ENCODE measurements around the gene TMEM117.

Gene TMEM117

DNA sequence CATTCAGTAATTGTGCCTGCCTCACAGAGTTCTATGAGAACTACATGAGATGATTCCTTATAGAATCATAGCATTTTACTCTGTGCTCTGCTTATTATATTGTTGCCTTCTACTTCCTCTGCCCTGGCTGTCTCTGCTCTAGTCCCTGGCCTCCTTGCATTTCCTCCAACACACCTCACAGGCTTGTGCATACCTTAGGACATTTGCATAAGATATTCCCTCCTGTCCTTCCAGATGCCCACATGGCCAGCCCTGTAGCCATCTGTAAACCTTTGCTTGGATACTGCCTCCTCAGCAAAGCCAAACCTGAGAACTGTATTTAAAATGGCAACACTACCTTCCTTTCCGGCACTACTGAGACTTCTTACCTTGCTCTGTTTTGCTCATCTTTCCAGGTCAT lies 586.7 kb downstream of the TMEM117 start:
- no peaks in the 10 kb centered on the region for H3K36me3 ChIP-seq (ENCODE audit: control insufficient read depth in 2 of 2, insufficient read depth in 1 of 2, low read length in 2 of 2)
- POLR2A ChIA-PET, result no interaction called here
- H3K27ac ChIP-seq (ENCODE audit: extremely low read depth, low read depth, low read length), result no peak overlapping the region
- H3K4me3 ChIP-seq (ENCODE audit: low read depth, low read length), result no peak overlapping the region
- no peaks in the 10 kb centered on the region; the same call in 1 of the 2 replicates for H3K9me3 ChIP-seq (ENCODE audit: control insufficient read depth, insufficient read depth, low read depth, low read length)
- CTCF ChIA-PET, result no interaction called here
- TF ChIP-seq ZNF140 (tag by site-specific recombination; IDR thresholded peaks at IDR 0.05) (no peak), FEZF1 (tag by site-specific recombination; IDR thresholded peaks at IDR 0.05) (no peak), ZBTB10 (tag by site-specific recombination; IDR thresholded peaks at IDR 0.05) (no peak), ZNF169 (tag by site-specific recombination; IDR thresholded peaks at IDR 0.05) (no peak), SCRT2 (tag by site-specific recombination; IDR thresholded peaks at IDR 0.05) (no peak), PRDM1 (tag by site-specific recombination; IDR thresholded peaks at IDR 0.05) (no peak), ZNF513 (tag by site-specific recombination; IDR thresholded peaks at IDR 0.05) (no peak), ZNF341 (tag by site-specific recombination; IDR thresholded peaks at IDR 0.05; ENCODE audit: low read depth) (no peak), ZNF23 (tag by site-specific recombination; IDR thresholded peaks at IDR 0.05; ENCODE audit: borderline replicate concordance) (no peak)
- H3K4me1 ChIP-seq (ENCODE audit: control insufficient read depth, insufficient read depth, low read length), result no peaks in the 10 kb centered on the region

DNA sequence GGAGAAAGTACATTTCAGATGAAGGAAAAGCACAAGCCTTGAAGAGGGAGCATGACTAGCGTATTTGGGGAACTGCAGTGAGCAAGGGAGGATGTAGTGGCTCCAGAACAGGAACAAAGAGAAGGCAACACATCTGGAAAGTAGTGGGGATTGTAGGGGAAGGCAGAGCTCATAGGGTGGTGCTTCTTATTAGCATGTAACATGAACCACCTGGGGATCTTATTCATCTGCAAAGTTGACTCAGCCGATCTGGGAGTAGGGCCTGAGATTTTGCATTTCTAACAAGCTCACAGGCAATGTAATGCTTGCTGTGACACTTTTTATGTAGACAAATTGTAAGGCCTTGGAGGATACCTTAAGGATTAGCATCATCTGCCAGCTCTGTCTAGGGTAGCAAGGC lies 592.9 kb downstream of the TMEM117 start:
- H3K27ac ChIP-seq (ENCODE audit: extremely low read depth, low read depth, low read length), result no peak overlapping the region
- ChIA-PET CTCF (no interaction called here), POLR2A (no interaction called here)
- no peaks in the 10 kb centered on the region; the same call in 1 of the 2 replicates for H3K9me3 ChIP-seq (ENCODE audit: control insufficient read depth, insufficient read depth, low read depth, low read length)
- no peaks in the 10 kb centered on the region for H3K4me1 ChIP-seq (ENCODE audit: control insufficient read depth, insufficient read depth, low read length)
- H3K36me3 ChIP-seq (ENCODE audit: control insufficient read depth in 2 of 2, insufficient read depth in 1 of 2, low read length in 2 of 2), result no peaks in the 10 kb centered on the region
- peak; percentile 18; the same call in 1 of the 2 replicates for TF ChIP-seq MZF1 (tag by site-specific recombination; IDR thresholded peaks at IDR 0.05; ENCODE audit: borderline replicate concordance)
- TF ChIP-seq ZNF248 (tag by site-specific recombination; IDR thresholded peaks at IDR 0.05), result no peak
- H3K4me3 ChIP-seq (ENCODE audit: low read depth, low read length), result no peak overlapping the region

DNA sequence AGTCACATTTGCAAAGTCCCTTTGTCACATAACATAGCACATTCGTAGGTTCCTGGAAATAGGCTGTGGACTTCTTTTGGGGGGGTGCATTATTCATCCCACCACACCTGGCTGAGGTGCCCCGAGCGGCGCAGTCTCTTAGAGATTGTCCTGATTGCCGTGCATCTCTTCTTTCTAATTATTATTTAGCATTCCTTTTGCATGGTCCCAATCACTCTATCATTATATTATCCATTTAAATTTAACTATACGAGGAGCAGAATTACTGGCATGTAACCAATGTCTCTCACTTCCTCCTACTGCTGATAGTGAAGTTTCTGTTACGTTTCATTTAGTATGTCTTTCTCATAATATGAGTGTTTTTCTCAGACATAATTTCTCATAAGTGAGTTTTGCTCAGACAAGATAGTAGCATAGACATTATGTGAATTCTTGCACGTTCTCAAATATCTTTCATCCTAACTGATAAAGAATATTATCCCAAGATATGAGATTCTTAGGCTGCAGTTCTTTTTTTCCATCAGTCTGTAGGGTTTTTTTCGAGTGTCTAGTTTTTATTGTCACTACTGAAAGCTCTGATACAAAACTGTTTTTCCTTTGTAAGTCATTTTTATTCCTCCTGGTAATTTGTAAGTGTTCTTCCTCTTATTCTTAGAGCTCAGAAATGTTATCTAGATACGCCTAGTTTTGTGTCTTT lies 595.9 kb downstream of the TMEM117 start:
- H3K9me3 ChIP-seq (ENCODE audit: control insufficient read depth, insufficient read depth, low read depth, low read length), result no peaks in the 10 kb centered on the region; the same call in 1 of the 2 replicates
- POLR2A ChIA-PET, result no interaction called here
- H3K27ac ChIP-seq (ENCODE audit: extremely low read depth, low read depth, low read length), result no peak overlapping the region
- no peaks in the 10 kb centered on the region for H3K4me1 ChIP-seq (ENCODE audit: control insufficient read depth, insufficient read depth, low read length)
- H3K4me3 ChIP-seq (ENCODE audit: low read depth, low read length), result no peak overlapping the region
- TF ChIP-seq ZNF837 (tag by site-specific recombination; IDR thresholded peaks at IDR 0.05) (no peak), ZNF792 (tag by site-specific recombination; IDR thresholded peaks at IDR 0.05) (no peak), ZNF48 (tag by site-specific recombination; IDR thresholded peaks at IDR 0.05) (no peak)
- CTCF ChIA-PET, result no interaction called here
- H3K36me3 ChIP-seq (ENCODE audit: control insufficient read depth in 2 of 2, insufficient read depth in 1 of 2, low read length in 2 of 2), result no peaks in the 10 kb centered on the region

DNA sequence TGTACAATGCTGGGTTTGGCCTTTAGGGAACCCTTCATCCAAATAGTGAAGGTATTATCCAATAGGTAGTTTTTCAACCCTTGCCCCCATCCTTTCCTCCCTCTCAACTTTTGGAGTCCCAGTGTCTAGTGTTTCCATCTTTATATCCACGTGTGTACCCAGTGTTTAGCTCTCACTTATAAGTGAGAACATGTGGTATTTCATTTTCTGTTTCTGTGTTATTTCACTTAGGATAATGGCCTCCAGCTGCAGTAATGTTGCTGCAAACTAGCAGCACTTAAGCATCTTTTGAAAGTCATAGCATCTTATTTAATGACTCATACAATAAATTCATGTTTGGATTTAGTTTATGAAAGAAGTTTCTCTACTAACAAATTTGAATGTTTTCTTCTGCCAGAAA lies 597.8 kb downstream of the TMEM117 start:
- ChIA-PET POLR2A (no interaction called here), CTCF (interaction anchor here (0.7 kb wide), 1 partner anchor 495 kb away, joined by 3 read pairs; no protein-coding TSS in a partner anchor)
- no peak overlapping the region for H3K4me3 ChIP-seq (ENCODE audit: low read depth, low read length)
- H3K9me3 ChIP-seq (ENCODE audit: control insufficient read depth, insufficient read depth, low read depth, low read length), result no peaks in the 10 kb centered on the region
- H3K4me1 ChIP-seq (ENCODE audit: control insufficient read depth, insufficient read depth, low read length), result no peaks in the 10 kb centered on the region
- no peak overlapping the region for H3K27ac ChIP-seq (ENCODE audit: extremely low read depth, low read depth, low read length)
- H3K36me3 ChIP-seq (ENCODE audit: control insufficient read depth in 2 of 2, insufficient read depth in 1 of 2, low read length in 2 of 2), result no peaks in the 10 kb centered on the region
- TF ChIP-seq, protein P1, sequence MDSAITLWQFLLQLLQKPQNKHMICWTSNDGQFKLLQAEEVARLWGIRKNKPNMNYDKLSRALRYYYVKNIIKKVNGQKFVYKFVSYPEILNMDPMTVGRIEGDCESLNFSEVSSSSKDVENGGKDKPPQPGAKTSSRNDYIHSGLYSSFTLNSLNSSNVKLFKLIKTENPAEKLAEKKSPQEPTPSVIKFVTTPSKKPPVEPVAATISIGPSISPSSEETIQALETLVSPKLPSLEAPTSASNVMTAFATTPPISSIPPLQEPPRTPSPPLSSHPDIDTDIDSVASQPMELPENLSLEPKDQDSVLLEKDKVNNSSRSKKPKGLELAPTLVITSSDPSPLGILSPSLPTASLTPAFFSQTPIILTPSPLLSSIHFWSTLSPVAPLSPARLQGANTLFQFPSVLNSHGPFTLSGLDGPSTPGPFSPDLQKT (IDR thresholded peaks at IDR 0.05; ENCODE audit: borderline replicate concordance, low read depth, low read length), result no peak
- no peak for TF ChIP-seq TRIM28 (IDR thresholded peaks at IDR 0.05; ENCODE audit: borderline replicate concordance, low read length)
- no peak for TF ChIP-seq ZNF24 (tag by site-specific recombination; IDR thresholded peaks at IDR 0.05)
- no peak for TF ChIP-seq ZBTB21 (tag by site-specific recombination; IDR thresholded peaks at IDR 0.05)
- TF ChIP-seq ZNF513 (tag by site-specific recombination; IDR thresholded peaks at IDR 0.05), result no peak
- no peak for TF ChIP-seq ZNF548 (tag by site-specific recombination; IDR thresholded peaks at IDR 0.05)
- no peak for TF ChIP-seq ZNF664 (tag by site-specific recombination; IDR thresholded peaks at IDR 0.05)
- no peak for TF ChIP-seq ZNF324 (tag by site-specific recombination; IDR thresholded peaks at IDR 0.05)
- TF ChIP-seq ZNF223 (tag by site-specific recombination; IDR thresholded peaks at IDR 0.05), result no peak
- no peak for TF ChIP-seq SP2 (tag by site-specific recombination; IDR thresholded peaks at IDR 0.05)
